ENCODE measurements around the gene NANOS2.

The NANOS2 gene

GRCh38 chr19:45884682-45885555 lies 29.7 kb downstream of the NANOS2 start (continued):
- TF ChIP-seq POU6F1 (CRISPR knock-in tag; IDR thresholded peaks at IDR 0.05; ENCODE audit: borderline replicate concordance, low read depth): no peak
- no peak for TF ChIP-seq ESRRG (CRISPR knock-in tag; IDR thresholded peaks at IDR 0.05)
- TF ChIP-seq PATZ1 (CRISPR knock-in tag; IDR thresholded peaks at IDR 0.05; ENCODE audit: borderline replicate concordance): no peak
- no peak for TF ChIP-seq ZNF565 (CRISPR knock-in tag; conservative IDR thresholded peaks at IDR 0.05; ENCODE audit: low read depth)
- TF ChIP-seq PPARA (CRISPR knock-in tag; IDR thresholded peaks at IDR 0.05; ENCODE audit: borderline replicate concordance): no peak
- no peak for TF ChIP-seq BACH2 (CRISPR knock-in tag; IDR thresholded peaks at IDR 0.05; ENCODE audit: borderline replicate concordance)
- no peak for TF ChIP-seq ISL1 (CRISPR knock-in tag; IDR thresholded peaks at IDR 0.05)
- TF ChIP-seq OSR1 (CRISPR knock-in tag; IDR thresholded peaks at IDR 0.05): no peak
- TF ChIP-seq TOX (CRISPR knock-in tag; IDR thresholded peaks at IDR 0.05; ENCODE audit: borderline replicate concordance): no peak

GRCh38 chr19:45883881-45884681 lies 30.5 kb downstream of the NANOS2 start:
- no peak for ATAC-seq
- TF ChIP-seq POU6F1 (CRISPR knock-in tag; IDR thresholded peaks at IDR 0.05; ENCODE audit: borderline replicate concordance, low read depth) (no peak), ZNF70 (CRISPR knock-in tag; IDR thresholded peaks at IDR 0.05) (no peak), RARB (CRISPR knock-in tag; IDR thresholded peaks at IDR 0.05) (no peak), ARNTL (CRISPR knock-in tag; IDR thresholded peaks at IDR 0.05; ENCODE audit: borderline replicate concordance, low read depth) (no peak), ZC3H10 (CRISPR knock-in tag; IDR thresholded peaks at IDR 0.05) (no peak), PATZ1 (CRISPR knock-in tag; IDR thresholded peaks at IDR 0.05; ENCODE audit: borderline replicate concordance) (no peak)

- TF ChIP-seq CREB5 (CRISPR knock-in tag; IDR thresholded peaks at IDR 0.05; ENCODE audit: low read depth) (no peak), CSDC2 (CRISPR knock-in tag; IDR thresholded peaks at IDR 0.05) (no peak), ISL1 (CRISPR knock-in tag; IDR thresholded peaks at IDR 0.05) (no peak), ZC3H10 (CRISPR knock-in tag; IDR thresholded peaks at IDR 0.05) (no peak), BACH2 (CRISPR knock-in tag; IDR thresholded peaks at IDR 0.05; ENCODE audit: borderline replicate concordance) (no peak), POU6F1 (CRISPR knock-in tag; IDR thresholded peaks at IDR 0.05; ENCODE audit: borderline replicate concordance, low read depth) (no peak), ESRRG (CRISPR knock-in tag; IDR thresholded peaks at IDR 0.05) (no peak), ARNTL (CRISPR knock-in tag; IDR thresholded peaks at IDR 0.05; ENCODE audit: borderline replicate concordance, low read depth) (no peak), ZNF565 (CRISPR knock-in tag; conservative IDR thresholded peaks at IDR 0.05; ENCODE audit: low read depth) (no peak), ZNF8 (CRISPR knock-in tag; IDR thresholded peaks at IDR 0.05) (no peak), TSHZ2 (CRISPR knock-in tag; IDR thresholded peaks at IDR 0.05) (no peak), SNAI2 (CRISPR knock-in tag; IDR thresholded peaks at IDR 0.05) (no peak), TOX (CRISPR knock-in tag; IDR thresholded peaks at IDR 0.05; ENCODE audit: borderline replicate concordance) (no peak), TCF4 (CRISPR knock-in tag; IDR thresholded peaks at IDR 0.05; ENCODE audit: borderline replicate concordance) (no peak), ZNF70 (CRISPR knock-in tag; IDR thresholded peaks at IDR 0.05) (no peak), GLIS3 (CRISPR knock-in tag; IDR thresholded peaks at IDR 0.05) (no peak), ZFP30 (CRISPR knock-in tag; IDR thresholded peaks at IDR 0.05) (no peak)
- no peak for ATAC-seq
These were observed 31.0 kb downstream of the NANOS2 start for GRCh38 chr19:45883586-45883880.

All from SK-N-SH treated with all-trans-retinoic acid at 6 μM for 48 hours (cell line).